Body of pancreas (tissue), 4 donors: Measurements from ENCODE around the gene KLF14. TPM values are rescaled to one million over a fixed set of nuclear protein-coding genes. Genes with fewer than 3 reads are reported as not detected.
"Not testable (repeated sequence)": the region's sequence is repeated elsewhere in the genome, so short reads cannot be mapped to it uniquely, and the experiment has no call there.

Source experiments
- ATAC-seq: fragments of 150-250 bp; one replicate; pipeline ENCODE4 v1.9.1; 2016
- DNase-seq, 4 donors: peaks; one replicate each; pipeline ENCODE4 v3.0.0-alpha.2; 2019
- H3K27ac ChIP-seq, 4 donors: fragments of 200-600 bp; sonication (generic); 1 replicate in 3 of 4; 2 replicates in 1 of 4; pipeline versions ENCODE4 v1.5.1 to v1.6.1; 2016 to 2019; ENCODE audit warnings: mild to moderate bottlenecking in 1 of 4, mixed read lengths in 1 of 4, moderate library complexity in 1 of 4
- H3K27me3 ChIP-seq, 2 donors: fragments of 200-600 bp; sonication (generic); one replicate each; pipeline ENCODE4 v1.6.0; 2016; ENCODE audit warnings: mild to moderate bottlenecking in 1 of 2
- H3K36me3 ChIP-seq, 2 donors: fragments of 200-600 bp; sonication (generic); replicated peaks in 1 of 2; 2 replicates each; pipeline ENCODE4 v1.5.1; 2016; ENCODE audit warnings: low read depth in 2 of 2; ENCODE audit not compliant: insufficient read depth in 1 of 2
- H3K4me1 ChIP-seq: fragments of 200-600 bp; sonication (generic); one replicate; pipeline ENCODE4 v1.6.0; 2016
- H3K4me3 ChIP-seq, 2 donors: fragments of 200-600 bp; sonication (generic); 1 replicate in 1 of 2; 2 replicates in 1 of 2; pipeline ENCODE4 v1.5.1; 2016 to 2019
- H3K9me3 ChIP-seq, 3 donors: fragments of 200-600 bp; sonication (generic); 1 replicate in 2 of 3; 2 replicates in 1 of 3; pipeline ENCODE4 v1.5.1; 2016
- POLR2A ChIP-seq, 3 donors: fragments of 450-650 bp; IDR thresholded peaks; one replicate each; pipeline ENCODE4 v1.6.1; 2016; ENCODE audit warnings: antibody characterized with exemption in 3 of 3, mild to moderate bottlenecking in 2 of 3
- WGBS, 2 donors: methylation state at CpG; one replicate each; pipeline ENCODE4 v1.1.5; 2017; 5-methylcytosine and 5-hydroxymethylcytosine counted together
- intact Hi-C: fragments of 100-400 bp; cut with DNase I; formaldehyde crosslinking; loops from one replicate; pipeline ENCODE4 v1.15.1; 2023
- total RNA-seq, 2 donors: library from RNA; depleted of rRNA; stranded (reverse); fragments of >200 nt; gene quantifications; one replicate each; pipeline ENCODE4 v1.1.0, GENCODE V29; 2016
- TF ChIP-seq, protein P1 (sequence below), 7 experiments: fragments of 450-650 bp in 4 of 7; fragments of 200-600 bp in 3 of 7; sonication (generic) in 3 of 7; IDR thresholded peaks; one replicate each; pipeline ENCODE4 v1.5.1; 2016 to 2019; ENCODE audit warnings: antibody characterized with exemption in 7 of 7

Gene KLF14
- total RNA-seq, 2 donors from 2014 or later = 1.6 TPM; not detected in 1

DNA sequence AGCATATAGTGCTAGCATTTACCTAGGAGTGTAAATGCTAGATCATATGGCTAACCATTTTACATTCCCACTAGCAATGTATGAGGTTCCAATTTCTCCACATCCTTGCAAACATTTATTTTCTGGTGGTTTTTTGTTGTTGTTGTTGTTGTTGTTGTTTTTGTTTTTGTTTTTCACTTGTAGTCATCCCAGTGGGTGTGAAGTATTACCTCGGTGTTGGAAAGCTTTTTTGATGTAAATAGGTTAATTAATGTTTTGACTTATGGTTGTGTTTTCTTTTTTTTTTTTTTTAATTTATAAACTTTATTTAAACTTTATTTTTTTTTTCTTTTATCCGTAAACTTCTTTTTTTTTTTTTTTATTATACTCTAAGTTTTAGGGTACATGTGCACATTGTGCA lies 32.4 kb downstream of the KLF14 start:
- no peak for TF ChIP-seq POLR2A (IDR thresholded peaks at IDR 0.05)
- TF ChIP-seq, protein P1, sequence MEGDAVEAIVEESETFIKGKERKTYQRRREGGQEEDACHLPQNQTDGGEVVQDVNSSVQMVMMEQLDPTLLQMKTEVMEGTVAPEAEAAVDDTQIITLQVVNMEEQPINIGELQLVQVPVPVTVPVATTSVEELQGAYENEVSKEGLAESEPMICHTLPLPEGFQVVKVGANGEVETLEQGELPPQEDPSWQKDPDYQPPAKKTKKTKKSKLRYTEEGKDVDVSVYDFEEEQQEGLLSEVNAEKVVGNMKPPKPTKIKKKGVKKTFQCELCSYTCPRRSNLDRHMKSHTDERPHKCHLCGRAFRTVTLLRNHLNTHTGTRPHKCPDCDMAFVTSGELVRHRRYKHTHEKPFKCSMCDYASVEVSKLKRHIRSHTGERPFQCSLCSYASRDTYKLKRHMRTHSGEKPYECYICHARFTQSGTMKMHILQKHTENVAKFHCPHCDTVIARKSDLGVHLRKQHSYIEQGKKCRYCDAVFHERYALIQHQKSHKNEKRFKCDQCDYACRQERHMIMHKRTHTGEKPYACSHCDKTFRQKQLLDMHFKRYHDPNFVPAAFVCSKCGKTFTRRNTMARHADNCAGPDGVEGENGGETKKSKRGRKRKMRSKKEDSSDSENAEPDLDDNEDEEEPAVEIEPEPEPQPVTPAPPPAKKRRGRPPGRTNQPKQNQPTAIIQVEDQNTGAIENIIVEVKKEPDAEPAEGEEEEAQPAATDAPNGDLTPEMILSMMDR (IDR thresholded peaks at IDR 0.05) = no peak
- no peak for ATAC-seq
- no peak for DNase-seq
- Histone ChIP-seq H3K9me3 (no peaks in the 10 kb centered on the region), H3K27me3 (no peaks in the 10 kb centered on the region), H3K36me3 (no peaks in the 10 kb centered on the region), H3K4me3 (no peak overlapping the region), H3K4me1 (no peaks in the 10 kb centered on the region), H3K27ac (no peak overlapping the region)
- WGBS, 2 donors = 81 to 87% methylated on average over 2 of the region's 2 CpGs
- intact Hi-C loops = no loop called here

DNA sequence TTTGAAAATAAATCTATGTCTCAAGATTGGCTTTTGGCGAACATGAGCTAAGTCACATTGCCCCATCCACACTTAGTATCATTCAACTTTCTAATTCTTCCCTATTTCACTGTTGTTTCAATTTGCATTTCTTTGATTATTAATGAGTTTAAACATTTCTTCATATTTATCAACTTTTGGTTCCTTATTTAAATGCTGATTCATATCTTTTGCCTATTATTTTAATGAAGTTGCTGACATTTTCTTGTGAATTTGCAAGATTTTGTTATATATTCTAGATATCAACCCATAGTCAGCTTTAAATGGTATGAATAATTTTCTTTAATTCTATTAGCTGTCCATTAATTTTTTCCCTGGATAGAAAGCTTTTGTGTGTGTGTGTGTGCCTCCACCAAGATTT lies 33.2 kb downstream of the KLF14 start:
- no peak for TF ChIP-seq POLR2A (IDR thresholded peaks at IDR 0.05)
- TF ChIP-seq, protein P1 (IDR thresholded peaks at IDR 0.05) = no peak
- no peak for ATAC-seq
- Histone ChIP-seq H3K4me3 (no peak overlapping the region), H3K27ac (no peak overlapping the region), H3K27me3 (no peaks in the 10 kb centered on the region), H3K36me3 (no peaks in the 10 kb centered on the region), H3K4me1 (no peaks in the 10 kb centered on the region), H3K9me3 (no peaks in the 10 kb centered on the region)
- no peak for DNase-seq
- 82 to 92% methylated on average over 1 of the region's 1 CpG for WGBS, 2 donors
- intact Hi-C loops = no loop called here

DNA sequence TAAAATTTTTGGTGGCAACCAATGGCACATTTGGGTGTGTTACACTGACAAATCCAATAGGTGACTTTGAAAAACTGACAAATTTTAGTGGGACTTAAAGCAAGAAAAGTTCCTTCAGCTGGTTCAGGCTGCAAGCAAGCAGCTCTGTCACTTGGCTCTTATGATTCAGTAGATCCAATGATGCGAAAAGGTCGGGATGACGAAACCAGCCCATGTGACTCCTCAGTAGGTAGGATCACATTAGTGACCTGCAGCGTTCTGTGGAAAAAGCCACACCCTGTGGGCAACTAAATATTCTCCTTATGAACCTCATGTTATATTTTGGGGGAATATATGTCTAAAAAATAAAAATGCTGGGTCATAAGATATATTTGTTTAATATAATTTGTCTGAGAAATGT lies 34.3 kb downstream of the KLF14 start:
- H3K36me3 ChIP-seq = no peaks in the 10 kb centered on the region
- no peaks in the 10 kb centered on the region for H3K9me3 ChIP-seq
- DNase-seq (no peak), ATAC-seq (no peak)
- H3K4me3 ChIP-seq = no peak overlapping the region
- WGBS, 2 donors = 61% methylated on average over 4 of the region's 4 CpGs
- no peak overlapping the region for H3K27ac ChIP-seq
- intact Hi-C loops = no loop called here
- no peaks in the 10 kb centered on the region for H3K27me3 ChIP-seq
- TF ChIP-seq, protein P1 (IDR thresholded peaks at IDR 0.05) = no peak
- no peak for TF ChIP-seq POLR2A (IDR thresholded peaks at IDR 0.05)
- no peaks in the 10 kb centered on the region for H3K4me1 ChIP-seq

DNA sequence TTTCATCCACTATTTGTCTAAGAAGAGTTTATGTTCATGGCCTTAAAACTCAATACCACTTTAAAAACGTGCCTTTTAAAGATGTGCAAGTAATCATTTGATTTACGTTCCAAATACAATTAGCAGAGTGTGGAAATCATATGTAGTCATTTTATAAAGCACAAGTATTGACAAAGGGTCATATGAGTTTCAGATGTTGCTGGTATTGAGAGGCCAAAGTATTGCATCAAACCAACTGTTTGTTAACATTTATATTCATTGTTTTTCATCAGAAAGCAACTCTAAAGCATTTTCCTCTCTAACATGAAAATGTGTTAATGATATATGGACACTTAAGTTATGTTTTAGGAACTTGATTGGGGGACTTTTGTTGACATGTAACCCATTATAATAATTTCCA lies 36.2 kb downstream of the KLF14 start:
- H3K4me3 ChIP-seq = no peak overlapping the region
- intact Hi-C loops = no loop called here
- H3K9me3 ChIP-seq = no peaks in the 10 kb centered on the region
- no peaks in the 10 kb centered on the region for H3K36me3 ChIP-seq
- H3K27me3 ChIP-seq = no peaks in the 10 kb centered on the region
- no peaks in the 10 kb centered on the region for H3K4me1 ChIP-seq
- ATAC-seq (no peak), DNase-seq (no peak)
- TF ChIP-seq, protein P1 (IDR thresholded peaks at IDR 0.05) = no peak
- no peak for TF ChIP-seq POLR2A (IDR thresholded peaks at IDR 0.05)
- 62 to 75% methylated on average over 2 of the region's 2 CpGs for WGBS, 2 donors
- no peak overlapping the region for H3K27ac ChIP-seq

DNA sequence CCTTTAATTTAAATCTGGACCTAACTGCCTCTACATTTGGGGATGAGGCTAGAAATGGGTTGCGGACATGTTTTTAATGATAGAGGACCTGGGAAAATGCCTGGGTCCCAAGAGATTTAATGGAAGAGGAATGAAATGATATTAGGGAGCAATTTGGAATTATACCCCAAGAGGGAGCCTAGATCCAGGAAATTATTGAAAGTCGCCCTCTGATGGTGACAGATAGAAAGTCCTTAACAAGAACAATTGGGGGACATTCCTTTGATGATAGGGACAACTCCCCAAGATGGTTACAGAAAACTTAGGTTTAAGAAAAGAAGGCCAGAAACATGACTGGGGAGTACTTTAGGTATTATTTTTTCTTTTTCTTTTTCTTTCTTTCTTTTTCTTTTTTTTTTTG lies 38.2 kb downstream of the KLF14 start:
- H3K9me3 ChIP-seq = no peaks in the 10 kb centered on the region
- 42 to 47% methylated on average over 2 of the region's 2 CpGs for WGBS, 2 donors
- no peaks in the 10 kb centered on the region for H3K27me3 ChIP-seq
- TF ChIP-seq, protein P1 (IDR thresholded peaks at IDR 0.05) = peak in 6 of 7 experiments; percentile 19 to 67 (median 48)
- no peak for TF ChIP-seq POLR2A (IDR thresholded peaks at IDR 0.05)
- H3K4me3 ChIP-seq = no peak overlapping the region
- DNase-seq = no peak
- H3K4me1 ChIP-seq = no peaks in the 10 kb centered on the region
- no peaks in the 10 kb centered on the region for H3K36me3 ChIP-seq
- ATAC-seq = no peak
- intact Hi-C loops = no loop called here
- no peak overlapping the region for H3K27ac ChIP-seq

DNA sequence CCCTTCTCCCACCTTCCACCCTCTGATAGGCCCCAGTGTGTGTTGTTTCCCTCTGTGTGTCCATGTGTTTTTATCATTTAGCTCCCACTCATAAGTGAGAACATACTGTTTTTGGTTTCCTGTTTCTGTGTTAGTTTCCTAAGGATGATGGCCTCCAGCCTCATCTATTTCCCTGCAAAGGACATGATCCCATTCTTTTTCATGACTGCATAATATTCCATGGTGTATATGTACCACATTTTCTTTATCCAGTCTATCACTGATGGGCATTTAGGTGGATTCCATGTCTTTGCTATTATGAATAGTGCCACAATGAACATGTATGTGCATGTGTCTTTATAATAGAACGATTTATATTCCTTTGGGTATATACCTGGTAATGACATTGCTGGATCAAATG lies 41.6 kb downstream of the KLF14 start:
- DNase-seq, H3K36me3 ChIP-seq, H3K4me3 ChIP-seq, intact Hi-C loops, H3K9me3 ChIP-seq, H3K27ac ChIP-seq, H3K27me3 ChIP-seq, ATAC-seq, H3K4me1 ChIP-seq: not testable (repeated sequence)
- WGBS, 2 donors = 67 to 76% methylated on average over 1 of the region's 1 CpG
